Transverse colon (tissue), 4 donors: ENCODE data around the gene VWCE. TPM values are rescaled to one million over a fixed set of nuclear protein-coding genes. Genes with fewer than 3 reads are reported as not detected.

ENCODE experiments used
- DNase-seq: peaks from one replicate; pipeline ENCODE4 v3.0.0-alpha.2; 2019
- H3K27ac ChIP-seq, 4 donors: fragments of 200-600 bp; sonication (generic); 2 replicates each; pipeline ENCODE4 v1.5.1; 2016 to 2018; ENCODE audit warnings: inconsistent platforms in 4 of 4
- H3K27me3 ChIP-seq: fragments of 200-600 bp; sonication (generic); 2 replicates; pipeline ENCODE4 v1.5.1; 2017; ENCODE audit warnings: inconsistent platforms
- H3K36me3 ChIP-seq, 4 donors: fragments of 200-600 bp; sonication (generic); 2 replicates each; pipeline ENCODE4 v1.5.1; 2017 to 2019; ENCODE audit warnings: inconsistent platforms in 4 of 4
- H3K4me1 ChIP-seq, 4 donors: fragments of 200-600 bp; sonication (generic); 2 replicates each; pipeline ENCODE4 v1.5.1; 2017 to 2020; ENCODE audit warnings: inconsistent platforms in 4 of 4
- H3K4me3 ChIP-seq, 4 donors: fragments of 200-600 bp; sonication (generic); 1 replicate in 1 of 4; 2 replicates in 3 of 4; pipeline versions ENCODE4 v1.5.1 to v1.6.1; 2017 to 2019; ENCODE audit warnings: inconsistent platforms in 4 of 4
- H3K9me3 ChIP-seq, 2 donors: fragments of 200-600 bp; sonication (generic); 2 replicates each; pipeline ENCODE4 v1.5.1; 2017 to 2019; ENCODE audit warnings: inconsistent platforms in 2 of 2
- EP300 ChIP-seq: sonication (generic); formaldehyde crosslinking; IDR thresholded peaks from one replicate; pipeline ENCODE4 v1.6.1; 2017; ENCODE audit warnings: antibody characterized with exemption, low read depth
- POLR2A ChIP-seq: fragments of 450-650 bp; IDR thresholded peaks from one replicate; pipeline ENCODE4 v1.6.1; 2016; ENCODE audit warnings: antibody characterized with exemption, mild to moderate bottlenecking, moderate library complexity
- POLR2AphosphoS5 ChIP-seq, 3 donors: sonication (generic); formaldehyde crosslinking; IDR thresholded peaks; one replicate each; pipeline ENCODE4 v1.6.1; 2016; ENCODE audit warnings: antibody characterized with exemption in 3 of 3
- WGBS, 2 donors: methylation state at CpG; one replicate each; pipeline ENCODE4 v1.1.5; 2018; ENCODE audit warnings: low coverage in 1 of 2; 5-methylcytosine and 5-hydroxymethylcytosine counted together
- in situ Hi-C, 4 donors: fragments of 200-750 bp; cut with MboI; loops; one replicate each; pipeline versions ENCODE4 v1.15.0 to v1.15.1; 2017; ENCODE audit warnings: low sequenced_read_pairs in 3 of 4, low pct_ligation_motif_present in 1 of 4, low pct_unique_long_range_greater_than_20kb in 1 of 4
- intact Hi-C: fragments of 100-400 bp; cut with DNase I; formaldehyde crosslinking; loops from one replicate; pipeline ENCODE4 v1.15.1; 2023; ENCODE audit warnings: low total_unique reads
- total RNA-seq, 4 donors: library from RNA; depleted of rRNA; stranded (reverse); fragments of >200 nt; gene quantifications; one replicate each; pipeline ENCODE4 v1.1.0, GENCODE V29; 2016
- TF ChIP-seq, protein P1 (sequence below), 5 experiments: fragments of 200-600 bp in 3 of 5; fragments of 450-650 bp in 2 of 5; sonication (generic) in 3 of 5; IDR thresholded peaks; 1 replicate in 2 of 5; 2 replicates in 3 of 5; pipeline ENCODE4 v1.5.1; 2016 to 2017; ENCODE audit warnings: antibody characterized with exemption in 5 of 5, inconsistent platforms in 3 of 5, mild to moderate bottlenecking in 2 of 5, moderate library complexity in 1 of 5

The VWCE gene, protein sequence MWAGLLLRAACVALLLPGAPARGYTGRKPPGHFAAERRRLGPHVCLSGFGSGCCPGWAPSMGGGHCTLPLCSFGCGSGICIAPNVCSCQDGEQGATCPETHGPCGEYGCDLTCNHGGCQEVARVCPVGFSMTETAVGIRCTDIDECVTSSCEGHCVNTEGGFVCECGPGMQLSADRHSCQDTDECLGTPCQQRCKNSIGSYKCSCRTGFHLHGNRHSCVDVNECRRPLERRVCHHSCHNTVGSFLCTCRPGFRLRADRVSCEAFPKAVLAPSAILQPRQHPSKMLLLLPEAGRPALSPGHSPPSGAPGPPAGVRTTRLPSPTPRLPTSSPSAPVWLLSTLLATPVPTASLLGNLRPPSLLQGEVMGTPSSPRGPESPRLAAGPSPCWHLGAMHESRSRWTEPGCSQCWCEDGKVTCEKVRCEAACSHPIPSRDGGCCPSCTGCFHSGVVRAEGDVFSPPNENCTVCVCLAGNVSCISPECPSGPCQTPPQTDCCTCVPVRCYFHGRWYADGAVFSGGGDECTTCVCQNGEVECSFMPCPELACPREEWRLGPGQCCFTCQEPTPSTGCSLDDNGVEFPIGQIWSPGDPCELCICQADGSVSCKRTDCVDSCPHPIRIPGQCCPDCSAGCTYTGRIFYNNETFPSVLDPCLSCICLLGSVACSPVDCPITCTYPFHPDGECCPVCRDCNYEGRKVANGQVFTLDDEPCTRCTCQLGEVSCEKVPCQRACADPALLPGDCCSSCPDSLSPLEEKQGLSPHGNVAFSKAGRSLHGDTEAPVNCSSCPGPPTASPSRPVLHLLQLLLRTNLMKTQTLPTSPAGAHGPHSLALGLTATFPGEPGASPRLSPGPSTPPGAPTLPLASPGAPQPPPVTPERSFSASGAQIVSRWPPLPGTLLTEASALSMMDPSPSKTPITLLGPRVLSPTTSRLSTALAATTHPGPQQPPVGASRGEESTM
- 1 to 10 TPM in 1 of 4 donors, under 1 TPM in 2, not detected in 1; 0.16 to 2.2 (median 0.41) TPM for total RNA-seq

DNA sequence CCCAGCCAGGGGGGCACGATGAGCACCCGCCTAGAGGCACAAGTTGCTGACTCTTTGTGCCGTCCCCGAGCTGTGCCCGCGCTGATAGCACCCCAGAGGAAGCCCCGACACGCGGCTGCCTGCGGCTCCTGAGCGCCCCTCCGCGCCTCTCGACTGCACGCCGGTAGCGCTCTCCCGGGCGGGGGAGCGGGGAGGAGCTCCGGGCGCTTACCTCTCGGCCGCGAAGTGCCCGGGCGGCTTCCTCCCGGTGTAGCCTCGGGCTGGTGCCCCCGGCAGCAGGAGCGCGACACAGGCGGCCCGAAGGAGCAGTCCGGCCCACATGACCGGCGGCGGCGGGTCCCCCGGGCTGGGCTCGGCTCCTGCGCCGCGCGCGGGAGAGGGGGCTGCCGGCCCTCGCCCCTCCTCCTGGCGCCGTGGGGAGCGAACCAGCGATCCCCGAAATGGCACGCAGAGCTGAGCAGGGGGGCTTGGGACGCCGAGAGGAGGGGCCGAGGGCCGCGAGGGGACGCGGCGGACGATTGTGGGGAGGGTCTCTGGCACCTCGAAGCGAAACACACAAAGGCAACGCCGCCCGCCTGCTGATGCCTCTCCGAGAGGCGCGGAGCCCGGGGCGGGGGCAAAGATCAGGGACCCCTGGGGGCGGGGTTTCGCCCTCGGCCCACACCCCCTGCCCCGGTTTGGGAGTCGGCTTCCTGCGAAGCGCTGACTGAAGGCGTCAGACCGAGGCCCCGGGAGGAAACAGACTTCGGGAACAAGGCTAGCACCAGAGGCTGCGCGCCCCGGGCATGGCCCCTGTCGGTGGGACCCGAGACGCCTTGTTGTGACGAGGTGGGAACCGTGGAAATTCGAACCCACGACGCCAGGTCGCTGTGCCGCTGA, at the start of gene VWCE:
Gene VWCE (minus strand): TSS at position 600 of the 879 bp plus-strand sequence. CDS start 279 bp downstream, at position 321.
- Histone ChIP-seq H3K4me3 (peak within 1 kb of the TSS; percentile 38 to 64 (median 48)), H3K27me3 (peaks cover 48% of the 10 kb centered on the region), H3K9me3 (no peaks in the 10 kb centered on the region), H3K4me1 (peaks cover 6 to 27% (median 22%) of the 10 kb centered on the region in 4 donors), H3K36me3 (peaks cover 0 to 1% (median 0%) of the 10 kb centered on the region in 4 donors), H3K27ac (no peak within 1 kb of the TSS)
- intact Hi-C loops = no loop called here
- WGBS, 2 donors = 3% methylated on average over 87 of the region's 97 CpGs; no CpG with 5 or more reads in 1 of the 2 donors
- in situ Hi-C loops = no loop called here
- peak; percentile 38 for DNase-seq
- TF ChIP-seq, protein P1, sequence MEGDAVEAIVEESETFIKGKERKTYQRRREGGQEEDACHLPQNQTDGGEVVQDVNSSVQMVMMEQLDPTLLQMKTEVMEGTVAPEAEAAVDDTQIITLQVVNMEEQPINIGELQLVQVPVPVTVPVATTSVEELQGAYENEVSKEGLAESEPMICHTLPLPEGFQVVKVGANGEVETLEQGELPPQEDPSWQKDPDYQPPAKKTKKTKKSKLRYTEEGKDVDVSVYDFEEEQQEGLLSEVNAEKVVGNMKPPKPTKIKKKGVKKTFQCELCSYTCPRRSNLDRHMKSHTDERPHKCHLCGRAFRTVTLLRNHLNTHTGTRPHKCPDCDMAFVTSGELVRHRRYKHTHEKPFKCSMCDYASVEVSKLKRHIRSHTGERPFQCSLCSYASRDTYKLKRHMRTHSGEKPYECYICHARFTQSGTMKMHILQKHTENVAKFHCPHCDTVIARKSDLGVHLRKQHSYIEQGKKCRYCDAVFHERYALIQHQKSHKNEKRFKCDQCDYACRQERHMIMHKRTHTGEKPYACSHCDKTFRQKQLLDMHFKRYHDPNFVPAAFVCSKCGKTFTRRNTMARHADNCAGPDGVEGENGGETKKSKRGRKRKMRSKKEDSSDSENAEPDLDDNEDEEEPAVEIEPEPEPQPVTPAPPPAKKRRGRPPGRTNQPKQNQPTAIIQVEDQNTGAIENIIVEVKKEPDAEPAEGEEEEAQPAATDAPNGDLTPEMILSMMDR (IDR thresholded peaks at IDR 0.05) = peak in 1 of 5 experiments; percentile 15
- TF ChIP-seq POLR2A (no peak), POLR2AphosphoS5 (IDR thresholded peaks at IDR 0.05) (no peak), EP300 (no peak)

DNA sequence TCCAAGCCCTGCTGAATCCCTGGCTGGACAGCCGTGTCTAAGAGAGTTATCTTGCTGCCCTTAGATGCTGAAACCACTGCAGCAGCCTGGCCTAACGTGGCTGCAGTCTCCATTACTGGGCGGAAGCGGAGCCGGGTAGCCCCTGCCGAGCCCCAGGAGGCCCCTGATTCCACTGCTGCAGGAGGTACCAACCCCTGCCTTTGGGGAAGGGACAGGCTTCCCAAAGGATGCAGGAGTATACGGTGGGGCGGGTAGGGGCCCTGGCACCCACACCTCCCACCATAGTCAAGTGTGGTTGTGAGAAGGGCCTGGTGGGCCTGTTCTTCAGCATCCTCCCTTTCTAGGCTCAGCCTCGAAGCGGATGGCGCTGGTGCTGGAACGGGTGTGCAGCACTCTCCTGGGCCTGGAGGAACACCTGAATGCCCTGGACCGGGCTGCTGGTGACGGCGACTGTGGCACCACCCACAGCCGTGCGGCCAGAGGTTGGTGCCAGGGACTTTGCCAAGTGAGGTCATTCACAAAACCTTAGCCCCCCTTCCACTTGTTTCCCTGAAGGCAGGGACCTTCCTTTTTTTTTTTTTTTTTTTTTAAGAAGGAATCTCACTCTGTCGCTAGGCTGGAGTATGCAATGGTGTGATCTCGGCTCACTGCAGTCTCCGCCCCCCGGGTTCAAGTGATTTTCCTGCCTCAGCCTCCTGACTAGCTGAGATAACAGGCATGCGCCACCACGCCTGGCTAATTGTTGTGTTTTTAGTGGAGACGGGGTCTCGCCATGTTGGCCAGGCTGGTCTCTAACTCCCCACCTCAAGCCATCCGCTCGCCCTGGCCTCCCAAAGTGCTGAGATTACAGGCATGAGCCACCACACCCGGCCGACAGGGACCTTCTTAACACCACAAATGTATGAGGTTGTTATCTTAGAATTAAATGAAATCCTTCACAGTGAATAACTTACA, 49.0 kb upstream of the VWCE start:
- Histone ChIP-seq H3K27me3 (no peaks in the 10 kb centered on the region), H3K4me3 (no peak overlapping the region), H3K27ac (no peak overlapping the region), H3K9me3 (no peaks in the 10 kb centered on the region), H3K4me1 (peaks cover 0 to 14% (median 7%) of the 10 kb centered on the region in 4 donors), H3K36me3 (peaks cover 0 to 5% (median under 1%) of the 10 kb centered on the region in 4 donors)
- in situ Hi-C loops (loop anchor here in 1 of 4 donors (25.0 kb wide), 1 partner anchor 507 kb away; the partner anchor contains the start of gene CCDC86), intact Hi-C loops (no loop called here)
- 81 to 95% methylated on average over 5 to 27 of the region's 29 CpGs for WGBS, 2 donors
- no peak for TF ChIP-seq EP300
- no peak for TF ChIP-seq POLR2A
- no peak for TF ChIP-seq POLR2AphosphoS5 (IDR thresholded peaks at IDR 0.05)
- TF ChIP-seq, protein P1 (IDR thresholded peaks at IDR 0.05) = no peak
- no peak for DNase-seq

DNA sequence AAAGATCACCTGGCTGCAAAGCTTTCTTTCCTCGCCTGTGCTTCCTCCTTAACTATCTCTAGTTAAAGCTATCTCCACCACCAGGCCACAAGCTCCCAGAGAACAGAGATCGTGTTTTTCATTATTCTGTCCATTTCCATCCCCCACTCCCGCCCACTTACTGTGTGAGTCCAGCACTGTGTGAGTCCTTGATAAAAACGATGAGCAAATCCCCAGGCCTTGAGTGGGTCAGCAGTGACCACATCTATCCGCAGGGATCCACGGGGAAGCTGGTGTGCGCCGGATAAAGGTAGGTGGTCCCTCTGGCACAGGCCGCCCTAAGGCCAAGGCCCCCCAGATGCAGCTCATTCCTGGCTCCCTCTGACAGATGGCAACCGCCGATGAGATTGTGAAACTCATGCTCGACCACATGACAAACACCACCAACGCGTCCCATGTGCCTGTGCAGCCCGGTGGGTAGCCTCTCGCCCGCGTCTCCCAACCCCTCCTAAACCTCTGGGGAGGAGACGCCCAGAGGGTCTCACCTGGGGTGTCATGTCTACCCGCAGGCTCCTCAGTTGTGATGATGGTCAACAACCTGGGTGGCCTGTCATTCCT, 47.2 kb upstream of the VWCE start:
- Histone ChIP-seq H3K36me3 (no peaks in the 10 kb centered on the region), H3K27me3 (no peaks in the 10 kb centered on the region), H3K9me3 (no peaks in the 10 kb centered on the region), H3K4me1 (peaks cover 0 to 14% (median 7%) of the 10 kb centered on the region in 4 donors), H3K4me3 (no peak overlapping the region), H3K27ac (no peak overlapping the region)
- 90 to 93% methylated on average over 5 to 20 of the region's 20 CpGs for WGBS, 2 donors
- no peak for DNase-seq
- no peak for TF ChIP-seq POLR2AphosphoS5 (IDR thresholded peaks at IDR 0.05)
- intact Hi-C loops = no loop called here
- in situ Hi-C loops = loop anchor here in 1 of 4 donors (25.0 kb wide), 1 partner anchor 505 kb away; the partner anchor contains the start of gene CCDC86
